Measurements from ENCODE around the gene COL18A1.

The COL18A1 gene

DNA sequence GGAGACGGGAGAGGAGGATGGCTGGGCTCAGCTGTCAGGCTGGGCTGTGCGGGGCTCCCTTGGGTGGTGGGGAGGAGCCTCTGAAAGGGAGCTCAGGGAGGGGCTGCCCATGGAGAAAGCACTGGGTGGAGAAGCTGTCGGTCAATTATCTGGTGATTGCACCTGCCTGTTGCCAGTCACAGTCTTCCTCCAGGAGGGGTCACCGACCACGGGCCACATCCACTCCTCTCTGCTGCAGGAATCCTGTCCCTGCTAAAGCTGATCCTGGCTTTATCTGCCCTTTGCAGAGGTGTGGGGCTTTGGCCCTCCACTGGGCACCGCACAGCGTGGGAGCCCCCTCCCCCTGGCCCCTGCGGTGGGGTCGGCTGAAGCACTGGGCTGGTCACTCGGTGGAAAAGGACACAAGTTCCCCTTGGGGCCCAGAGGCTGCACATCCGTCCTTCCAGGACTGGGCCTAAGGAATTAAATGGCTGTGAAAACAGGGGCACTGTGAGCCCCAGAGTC lies 21.8 kb upstream of the COL18A1 start:
- DNase-seq (ENCODE audit: low read depth), result no peak

GRCh38 chr21:45383615-45384201 lies 21.3 kb upstream of the COL18A1 start:
- DNase-seq (ENCODE audit: low read depth), result no peak

- no peak for DNase-seq (ENCODE audit: low read depth)
Measured at GRCh38 chr21:45384656-45385548, 20.1 kb upstream of the COL18A1 start.

GRCh38 chr21:45385549-45386050 lies 19.4 kb upstream of the COL18A1 start:
- no peak for DNase-seq (ENCODE audit: low read depth)

GRCh38 chr21:45386336-45386727 lies 18.6 kb upstream of the COL18A1 start:
- DNase-seq (ENCODE audit: low read depth), result no peak

DNA sequence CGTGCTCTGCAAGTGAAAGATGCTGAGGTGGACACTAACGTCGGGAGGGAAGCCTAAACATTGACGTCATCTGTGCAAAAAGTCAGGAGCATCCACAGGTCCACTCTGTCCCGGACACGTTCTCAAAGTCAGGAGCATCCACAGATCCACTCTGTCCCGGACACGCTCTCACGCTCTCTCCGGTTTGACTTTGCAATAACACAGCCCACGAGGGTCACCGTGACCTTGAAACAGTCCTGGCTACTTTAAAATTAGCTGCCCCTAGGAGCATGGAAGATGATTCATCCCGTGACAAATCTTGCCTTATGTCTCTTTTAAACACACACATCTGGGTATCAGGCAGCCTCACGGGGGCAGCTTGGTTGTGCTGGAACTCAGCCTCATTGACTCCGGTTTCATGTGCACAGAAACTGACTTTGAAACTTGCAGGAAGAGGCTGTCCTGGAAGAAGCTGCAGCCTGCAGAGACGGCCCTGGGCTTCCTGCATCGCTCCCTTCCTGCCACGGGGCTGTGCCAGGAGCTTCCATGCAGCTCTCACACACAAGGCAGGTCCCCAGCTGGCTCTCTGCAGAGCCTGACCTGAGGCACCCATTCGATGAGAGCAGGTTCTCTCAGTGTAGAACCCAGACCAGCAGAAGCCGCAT lies 18.1 kb upstream of the COL18A1 start:
- peak; percentile 89 for DNase-seq (ENCODE audit: low read depth)

GRCh38 chr21:45387506-45387905 lies 17.5 kb upstream of the COL18A1 start:
- no peak for DNase-seq (ENCODE audit: low read depth)

GRCh38 chr21:45388011-45388521 lies 16.9 kb upstream of the COL18A1 start:
- DNase-seq (ENCODE audit: low read depth), result no peak

DNA sequence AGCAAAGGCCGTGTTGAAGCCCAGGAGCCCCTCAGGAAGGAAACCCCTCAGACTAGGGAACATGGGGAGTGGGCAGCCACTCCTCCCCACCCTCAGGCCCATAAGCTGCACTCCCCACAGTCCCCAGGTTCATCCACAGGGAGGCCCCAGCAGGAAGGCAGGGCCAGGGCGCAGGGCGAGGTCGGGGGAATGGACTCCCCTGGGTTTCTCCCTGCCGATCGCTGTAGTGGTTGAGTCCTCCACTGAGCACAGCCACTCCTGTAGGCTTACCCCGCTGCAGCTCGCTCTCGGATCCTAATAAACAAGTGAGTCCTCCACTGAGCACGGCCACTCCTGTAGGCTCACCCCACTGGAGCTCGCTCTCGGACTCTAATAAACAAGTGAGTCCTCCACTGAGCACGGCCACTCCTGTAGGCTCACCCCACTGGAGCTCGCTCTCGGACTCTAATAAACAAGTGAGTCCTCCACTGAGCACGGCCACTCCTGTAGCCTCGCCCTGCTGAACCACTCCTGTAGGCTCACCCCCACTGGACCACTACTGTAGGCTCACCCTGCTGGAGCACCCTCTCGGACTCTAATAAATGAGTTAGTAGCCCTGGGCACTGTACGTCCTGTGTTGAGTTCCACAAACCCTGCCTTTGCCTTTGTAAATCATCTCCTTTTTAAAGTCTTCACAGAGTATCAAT lies 16.2 kb upstream of the COL18A1 start:
- DNase-seq (ENCODE audit: low read depth), result no peak

DNA sequence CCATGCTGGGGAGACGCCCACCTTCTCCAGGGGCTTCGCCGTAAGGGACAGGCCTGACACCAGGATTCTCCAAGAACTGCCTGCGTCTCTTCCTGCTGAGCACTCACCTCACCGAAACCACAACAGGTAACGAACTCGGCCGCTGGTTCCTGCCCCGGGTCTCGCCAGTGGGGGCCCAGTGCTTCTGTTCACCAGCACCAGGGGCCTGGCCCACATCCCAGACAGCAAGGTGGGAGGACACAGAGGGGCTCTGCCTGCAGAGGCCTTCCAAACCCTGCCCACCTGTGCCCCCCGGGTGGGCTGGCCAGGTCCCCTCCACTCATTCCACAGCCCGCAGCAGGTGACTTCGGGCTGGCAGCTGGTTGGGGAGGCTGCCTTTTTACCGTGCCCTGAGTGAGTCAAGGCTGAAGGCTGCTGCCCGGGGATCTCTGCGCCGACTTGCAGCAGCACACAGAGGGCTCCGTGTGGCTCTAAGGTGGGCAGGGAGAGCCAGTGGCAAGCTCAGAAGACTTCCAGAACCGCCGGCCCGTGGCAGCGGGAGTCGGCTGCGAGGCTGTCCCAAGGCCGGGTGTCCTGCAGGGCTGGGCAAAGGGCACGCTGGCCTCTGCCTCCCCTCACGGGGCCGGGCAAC lies 14.7 kb upstream of the COL18A1 start:
- no peak for DNase-seq (ENCODE audit: low read depth)

- no peak for DNase-seq (ENCODE audit: low read depth)
Measured at GRCh38 chr21:45390831-45391742, 13.9 kb upstream of the COL18A1 start.

GRCh38 chr21:45391743-45392572 lies 13.0 kb upstream of the COL18A1 start:
- DNase-seq (ENCODE audit: low read depth), result no peak

- no peak for DNase-seq (ENCODE audit: low read depth)
Measured at GRCh38 chr21:45392573-45392971, 12.4 kb upstream of the COL18A1 start.

- DNase-seq (ENCODE audit: low read depth), result no peak
Measured at GRCh38 chr21:45393021-45393420, 11.9 kb upstream of the COL18A1 start.

DNA sequence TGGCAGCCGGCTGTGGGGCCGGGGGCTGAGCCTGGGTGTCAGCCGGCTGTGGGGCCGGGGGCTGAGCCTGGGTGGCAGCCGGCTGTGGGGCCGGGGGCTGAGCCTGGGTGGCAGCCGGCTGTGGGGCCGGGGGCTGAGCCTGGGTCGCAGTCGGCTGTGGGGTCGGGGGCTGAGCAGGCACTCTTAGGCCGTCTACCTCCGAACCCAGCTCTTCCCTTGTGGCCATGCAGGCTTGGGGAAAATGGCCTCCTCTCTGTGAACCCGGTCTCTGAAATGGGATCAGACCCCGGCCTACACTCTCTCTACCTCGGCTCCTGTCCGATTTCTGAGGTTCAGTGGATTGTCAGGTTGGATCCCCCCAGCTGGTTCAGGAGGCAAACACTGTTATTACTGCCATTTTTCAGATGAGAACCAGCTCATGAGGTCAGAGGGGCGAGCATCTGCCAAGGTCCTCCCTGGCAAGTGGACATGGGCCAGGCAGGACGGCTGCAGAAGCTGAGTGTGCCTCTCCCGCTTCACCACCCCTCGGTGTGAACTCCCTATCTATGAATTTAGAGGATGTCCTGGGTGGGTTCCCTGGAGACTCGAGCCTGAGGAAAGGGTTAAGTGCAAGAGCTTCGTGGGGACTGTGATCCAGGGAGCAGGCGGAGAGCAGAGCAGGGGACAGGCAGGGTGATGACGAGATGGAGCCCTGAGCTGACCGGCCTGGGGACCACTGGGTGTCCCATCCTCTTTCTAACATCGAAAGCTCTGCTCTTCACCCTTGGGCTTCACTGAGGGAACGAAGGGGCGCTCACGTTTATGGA lies 10.9 kb upstream of the COL18A1 start:
- DNase-seq (ENCODE audit: low read depth), result no peak

DNA sequence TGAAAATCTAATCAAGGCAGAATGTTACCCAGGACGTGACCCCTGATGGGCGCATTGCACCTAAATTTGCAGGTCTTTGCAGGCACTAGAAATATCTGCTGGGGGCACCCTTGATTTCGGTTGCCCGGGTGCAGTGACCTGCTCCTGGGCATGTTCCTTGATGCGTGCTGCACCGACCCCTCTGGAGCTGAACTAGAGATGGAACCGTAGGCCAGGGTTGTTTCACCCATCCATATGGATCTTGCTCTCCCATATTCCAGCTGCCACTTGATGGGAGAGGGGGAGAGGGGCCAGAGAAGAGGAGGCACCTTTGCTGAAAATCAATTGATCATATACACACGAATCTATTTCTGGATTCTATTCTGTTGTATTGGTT lies 8.4 kb upstream of the COL18A1 start:
- no peak for DNase-seq (ENCODE audit: low read depth)

- DNase-seq (ENCODE audit: low read depth), result no peak
Measured at GRCh38 chr21:45397381-45397780, 7.6 kb upstream of the COL18A1 start.

- DNase-seq (ENCODE audit: low read depth), result no peak
Measured at GRCh38 chr21:45401054-45401518, 3.9 kb upstream of the COL18A1 start.
